Lung (tissue), 12 donors: ENCODE data around the gene RBPJL. TPM values are rescaled to one million over a fixed set of nuclear protein-coding genes. Genes with fewer than 3 reads are reported as not detected.

Source experiments
- ATAC-seq: fragments of 200-7000 bp; cut with Tn5 transposase; one replicate; pipeline ENCODE4 v1.9.1; 2020; ENCODE audit warnings: moderate number of reproducible peaks; ENCODE audit not compliant: insufficient read depth, low FRiP score
- DNase-seq, 3 donors: peaks; one replicate each; pipeline ENCODE4 v3.0.0-alpha.2; 2013 to 2017
- H3K27ac ChIP-seq, 2 donors: one replicate each; pipeline ENCODE4 v1.5.1; 2013; ENCODE audit warnings: mild to moderate bottlenecking in 2 of 2, moderate library complexity in 2 of 2, control low read depth in 1 of 2, inconsistent platforms in 1 of 2, low read depth in 1 of 2, low read length in 1 of 2
- H3K27me3 ChIP-seq, 3 donors: one replicate each; pipeline ENCODE4 v1.5.1; 2013; ENCODE audit warnings: low read length in 2 of 3; ENCODE audit not compliant: control insufficient read depth in 3 of 3, insufficient read depth in 3 of 3
- H3K36me3 ChIP-seq, 4 donors: one replicate each; pipeline ENCODE4 v1.5.1; 2013; ENCODE audit warnings: low read length in 4 of 4, mild to moderate bottlenecking in 1 of 4, moderate library complexity in 1 of 4; ENCODE audit not compliant: control insufficient read depth in 4 of 4, insufficient read depth in 4 of 4
- H3K4me1 ChIP-seq, 5 donors: one replicate each; pipeline ENCODE4 v1.5.1; 2013; ENCODE audit warnings: low read length in 5 of 5, mild to moderate bottlenecking in 2 of 5, moderate library complexity in 1 of 5; ENCODE audit not compliant: control insufficient read depth in 5 of 5, insufficient read depth in 5 of 5
- H3K4me3 ChIP-seq: one replicate; pipeline ENCODE4 v1.5.1; 2013; ENCODE audit warnings: mild to moderate bottlenecking, control low read depth, moderate library complexity
- H3K9ac ChIP-seq, 2 donors: one replicate each; pipeline ENCODE4 v1.5.1; 2013; ENCODE audit warnings: low read length in 2 of 2, control low read depth in 1 of 2; ENCODE audit not compliant: insufficient read depth in 1 of 2
- H3K9me3 ChIP-seq, 4 donors: one replicate each; pipeline ENCODE4 v1.5.1; 2013; ENCODE audit warnings: low read length in 3 of 4, mild to moderate bottlenecking in 1 of 4, moderate library complexity in 1 of 4; ENCODE audit not compliant: control insufficient read depth in 4 of 4, insufficient read depth in 3 of 4
- WGBS, 2 donors: extraction: QIAGEN DNeasy Blood & Tissue Kit; methylation state at CpG; one replicate each; pipeline ENCODE4 v1.1.7; 2013; 5-methylcytosine and 5-hydroxymethylcytosine counted together
- polyA plus RNA-seq, 2 donors: library from polyadenylated mRNA; stranded (reverse); fragments of 200-250 nt; gene quantifications; one replicate each; pipeline ENCODE4 v1.2.1, GENCODE V29; 2013
- total RNA-seq, 2 donors: library from RNA; depleted of rRNA in 1 of 2; stranded (reverse); fragments of >200 nt in 1 of 2; gene quantifications; one replicate each; pipeline ENCODE4 v1.2.1, GENCODE V29; 2014 to 2021
- TF ChIP-seq, protein P1 (sequence below): IDR thresholded peaks from 2 replicates; pipeline ENCODE4 v1.5.1; 2012; ENCODE audit warnings: mild to moderate bottlenecking; ENCODE audit errors: control extremely low read depth, extremely low read depth
- donor health status: control.
- donor health status: control.
- donor health status: Bipolar disorder and iron deficiency.
- donor health status: healthy.
- donor health status: DM: yes; HTN: yes; CAD: no.

The RBPJL gene
- total and polyA plus RNA-seq, 4 donors: 0.12 TPM; not detected in 3

DNA sequence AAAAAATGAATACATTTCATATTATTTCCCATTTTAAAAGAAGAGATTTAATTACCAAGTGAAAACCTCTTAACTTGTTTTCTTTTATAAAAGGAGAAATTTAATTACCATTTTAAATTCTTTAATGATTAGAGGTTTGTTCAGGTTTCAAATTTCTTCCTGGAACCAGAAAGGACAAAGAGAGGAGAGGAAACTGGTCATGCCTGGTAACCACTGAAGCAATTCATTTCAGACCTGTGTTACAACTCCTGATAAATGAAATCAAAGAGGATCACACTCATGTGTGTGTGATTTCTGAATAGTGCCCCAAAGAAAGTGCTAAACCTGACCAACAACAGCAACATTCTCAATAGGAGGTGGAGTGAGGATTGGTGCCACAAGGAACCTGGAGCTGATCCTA lies 39.7 kb upstream of the RBPJL start:
- TF ChIP-seq, protein P1, sequence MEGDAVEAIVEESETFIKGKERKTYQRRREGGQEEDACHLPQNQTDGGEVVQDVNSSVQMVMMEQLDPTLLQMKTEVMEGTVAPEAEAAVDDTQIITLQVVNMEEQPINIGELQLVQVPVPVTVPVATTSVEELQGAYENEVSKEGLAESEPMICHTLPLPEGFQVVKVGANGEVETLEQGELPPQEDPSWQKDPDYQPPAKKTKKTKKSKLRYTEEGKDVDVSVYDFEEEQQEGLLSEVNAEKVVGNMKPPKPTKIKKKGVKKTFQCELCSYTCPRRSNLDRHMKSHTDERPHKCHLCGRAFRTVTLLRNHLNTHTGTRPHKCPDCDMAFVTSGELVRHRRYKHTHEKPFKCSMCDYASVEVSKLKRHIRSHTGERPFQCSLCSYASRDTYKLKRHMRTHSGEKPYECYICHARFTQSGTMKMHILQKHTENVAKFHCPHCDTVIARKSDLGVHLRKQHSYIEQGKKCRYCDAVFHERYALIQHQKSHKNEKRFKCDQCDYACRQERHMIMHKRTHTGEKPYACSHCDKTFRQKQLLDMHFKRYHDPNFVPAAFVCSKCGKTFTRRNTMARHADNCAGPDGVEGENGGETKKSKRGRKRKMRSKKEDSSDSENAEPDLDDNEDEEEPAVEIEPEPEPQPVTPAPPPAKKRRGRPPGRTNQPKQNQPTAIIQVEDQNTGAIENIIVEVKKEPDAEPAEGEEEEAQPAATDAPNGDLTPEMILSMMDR: no peak
- no peaks in the 10 kb centered on the region for H3K9me3 ChIP-seq
- no peak for DNase-seq

DNA sequence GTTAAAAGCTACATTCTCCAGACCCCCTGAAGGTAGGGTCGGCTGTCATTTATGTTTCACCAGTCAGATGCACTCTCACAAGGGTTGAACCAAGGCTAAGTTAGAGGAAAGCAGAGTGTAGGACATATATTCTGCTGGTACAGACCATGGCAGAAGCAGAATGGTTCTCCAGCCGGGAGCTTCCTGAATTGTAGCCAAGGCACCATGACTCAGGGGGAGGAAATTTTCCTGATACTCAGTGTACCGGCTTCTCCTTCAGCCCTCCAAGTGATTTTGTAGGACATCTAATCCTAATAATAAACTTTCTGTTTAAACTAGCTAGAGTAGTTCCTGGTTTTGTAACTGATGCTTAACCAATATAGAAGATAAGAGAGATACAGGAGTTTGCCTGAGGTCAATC lies 38.1 kb upstream of the RBPJL start:
- H3K9me3 ChIP-seq: no peaks in the 10 kb centered on the region
- H3K36me3 ChIP-seq: no peaks in the 10 kb centered on the region
- TF ChIP-seq, protein P1: no peak
- peaks cover 0 to 2% (median 0%) of the 10 kb centered on the region in 3 donors for H3K27me3 ChIP-seq
- no peak overlapping the region for H3K9ac ChIP-seq
- H3K4me1 ChIP-seq: peaks cover 0 to 2% (median 0%) of the 10 kb centered on the region in 5 donors
- DNase-seq (no peak), ATAC-seq (no peak)
- H3K4me3 ChIP-seq: no peak overlapping the region
- no peak overlapping the region for H3K27ac ChIP-seq
- WGBS, 2 donors: 69 to 85% methylated on average over 3 of the region's 3 CpGs

More for the DNA sequence above, 39.7 kb upstream of the RBPJL start:
- Histone ChIP-seq H3K27me3 (peaks cover 0 to 2% (median 0%) of the 10 kb centered on the region in 3 donors), H3K4me1 (peaks cover 0 to 2% (median 0%) of the 10 kb centered on the region in 5 donors), H3K27ac (no peak overlapping the region), H3K4me3 (no peak overlapping the region), H3K36me3 (no peaks in the 10 kb centered on the region), H3K9ac (no peak overlapping the region)
- ATAC-seq: no peak

DNA sequence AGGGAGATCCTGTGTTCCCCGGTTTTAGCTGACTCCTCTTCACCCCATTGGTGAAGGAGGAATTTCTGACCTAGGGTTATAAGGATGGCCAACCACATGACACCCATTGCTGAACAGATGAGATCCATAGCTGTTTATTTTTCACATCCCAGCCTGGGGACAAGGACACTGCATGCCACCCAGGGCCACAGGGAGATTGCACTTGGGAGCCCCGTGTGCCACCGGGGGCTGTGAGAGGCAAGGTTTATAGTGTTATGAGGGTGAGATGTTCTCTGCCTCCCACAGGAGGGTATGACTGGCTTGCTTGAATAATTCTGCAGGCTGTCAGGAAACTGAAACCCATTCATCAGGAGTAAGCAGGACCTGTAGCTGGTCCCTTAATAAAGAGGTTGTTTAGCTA lies 37.6 kb upstream of the RBPJL start:
- DNase-seq (no peak), ATAC-seq (no peak)
- TF ChIP-seq, protein P1: no peak
- Histone ChIP-seq H3K9ac (no peak overlapping the region), H3K27me3 (peaks cover 0 to 2% (median 0%) of the 10 kb centered on the region in 3 donors), H3K27ac (no peak overlapping the region), H3K4me1 (peaks cover 0 to 2% (median 0%) of the 10 kb centered on the region in 5 donors), H3K9me3 (no peaks in the 10 kb centered on the region), H3K4me3 (no peak overlapping the region), H3K36me3 (no peaks in the 10 kb centered on the region)
- 73 to 78% methylated on average over 3 of the region's 3 CpGs for WGBS, 2 donors

DNA sequence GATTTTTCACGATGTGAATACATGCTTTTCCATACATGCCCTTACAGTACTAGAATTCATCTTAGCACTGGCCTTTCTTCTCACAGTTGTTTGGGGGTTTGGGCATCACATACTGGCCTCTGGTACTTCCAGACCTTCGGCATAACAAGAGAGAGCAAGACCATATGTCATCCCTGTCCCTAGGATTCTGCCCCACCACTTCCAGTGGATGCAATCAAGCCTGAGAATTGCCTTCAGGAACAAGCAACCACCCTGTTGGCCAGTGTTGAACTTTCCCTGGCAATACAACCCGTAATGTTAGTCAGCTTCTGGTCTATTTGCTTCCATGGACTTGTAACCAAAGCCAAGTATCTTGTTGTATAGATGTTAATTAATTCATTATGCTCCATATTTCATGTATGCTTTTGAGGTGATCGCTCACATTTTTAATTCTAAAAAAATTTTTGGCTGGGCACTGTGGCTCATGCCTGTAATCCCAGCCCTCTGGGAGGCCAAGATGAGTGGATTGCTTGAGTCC lies 36.8 kb upstream of the RBPJL start:
- Histone ChIP-seq H3K9me3 (no peaks in the 10 kb centered on the region), H3K9ac (no peak overlapping the region), H3K4me1 (peaks cover 0 to 2% (median 0%) of the 10 kb centered on the region in 5 donors), H3K27me3 (no peaks in the 10 kb centered on the region), H3K36me3 (no peaks in the 10 kb centered on the region), H3K27ac (no peak overlapping the region), H3K4me3 (no peak overlapping the region)
- TF ChIP-seq, protein P1: no peak
- 87 to 96% methylated on average over 4 of the region's 4 CpGs for WGBS, 2 donors
- ATAC-seq (no peak), DNase-seq (no peak)
